H9 (cell line): Measurements from ENCODE around the gene SMIM14. TPM values are rescaled to one million over a fixed set of nuclear protein-coding genes. Genes with fewer than 3 reads are reported as not detected.

Experiments used
- DNase-seq: peaks from one replicate; pipeline ENCODE4 v3.0.0-alpha.2; 2017
- H2AFZ ChIP-seq: one replicate; pipeline ENCODE4 v1.6.1; 2013; ENCODE audit warnings: mild to moderate bottlenecking, low read length, control low read depth, moderate library complexity
- H2AK5ac ChIP-seq: 2 replicates; pipeline ENCODE4 v1.6.1; 2013; ENCODE audit warnings: low read length, control low read depth, mixed read lengths; ENCODE audit not compliant: insufficient read length
- H2BK120ac ChIP-seq: one replicate; pipeline ENCODE4 v1.6.1; 2013; ENCODE audit warnings: low read depth, mild to moderate bottlenecking, low read length, control low read depth, inconsistent platforms; ENCODE audit not compliant: poor library complexity, severe bottlenecking
- H2BK12ac ChIP-seq: 2 replicates; pipeline ENCODE4 v1.6.1; 2013; ENCODE audit warnings: low read length, control low read depth, mixed read lengths, low read depth; ENCODE audit not compliant: insufficient read length
- H2BK15ac ChIP-seq: 2 replicates; pipeline ENCODE4 v1.6.1; 2013; ENCODE audit warnings: low read depth, low read length, control low read depth
- H2BK20ac ChIP-seq: one replicate; pipeline ENCODE4 v1.6.1; 2013; ENCODE audit warnings: low read depth, mild to moderate bottlenecking, low read length, control low read depth, inconsistent platforms; ENCODE audit not compliant: poor library complexity, severe bottlenecking
- H2BK5ac ChIP-seq: 2 replicates; pipeline ENCODE4 v1.6.1; 2013; ENCODE audit warnings: low read length, control low read depth, mixed read lengths; ENCODE audit not compliant: insufficient read length
- H3K14ac ChIP-seq: 2 replicates; pipeline ENCODE4 v1.6.1; 2013; ENCODE audit warnings: low read length, control low read depth; ENCODE audit not compliant: insufficient read depth
- H3K18ac ChIP-seq: 2 replicates; pipeline ENCODE4 v1.6.1; 2013; ENCODE audit warnings: low read depth, mild to moderate bottlenecking, mixed read lengths, low read length, control low read depth; ENCODE audit not compliant: insufficient read length
- H3K23ac ChIP-seq: 2 replicates; pipeline ENCODE4 v1.6.1; 2013; ENCODE audit warnings: low read length, control low read depth, mixed read lengths, low read depth; ENCODE audit not compliant: insufficient read length
- H3K23me2 ChIP-seq: 2 replicates; pipeline ENCODE4 v1.6.1; 2013; ENCODE audit warnings: low read depth, mild to moderate bottlenecking, mixed read lengths, low read length, control low read depth; ENCODE audit not compliant: insufficient read length, poor library complexity, severe bottlenecking
- H3K27ac ChIP-seq: 2 replicates; pipeline ENCODE4 v1.5.1; 2013; ENCODE audit warnings: low read length, control low read depth, mixed read lengths, low read depth; ENCODE audit not compliant: insufficient read length
- H3K27me3 ChIP-seq: 2 replicates; pipeline ENCODE4 v1.6.1; 2013; ENCODE audit warnings: low read length, control low read depth, inconsistent platforms; ENCODE audit not compliant: insufficient read depth
- H3K4ac ChIP-seq: 2 replicates; pipeline ENCODE4 v1.6.1; 2013; ENCODE audit warnings: low read depth, mild to moderate bottlenecking, control low read depth, inconsistent platforms, low read length, moderate library complexity
- H3K4me1 ChIP-seq: 2 replicates; pipeline ENCODE4 v1.6.1; 2013; ENCODE audit warnings: low read length, control low read depth, inconsistent platforms; ENCODE audit not compliant: insufficient read depth
- H3K4me2 ChIP-seq: 2 replicates; pipeline ENCODE4 v1.6.1; 2013; ENCODE audit warnings: low read length, control low read depth, mixed read lengths; ENCODE audit not compliant: insufficient read length, insufficient read depth
- H3K56ac ChIP-seq: 2 replicates; pipeline ENCODE4 v1.6.1; 2013; ENCODE audit warnings: low read depth, mild to moderate bottlenecking, mixed read lengths, low read length, control low read depth; ENCODE audit not compliant: insufficient read length
- H3K79me1 ChIP-seq: 2 replicates; pipeline ENCODE4 v1.6.1; 2013; ENCODE audit warnings: low read depth, mild to moderate bottlenecking, moderate library complexity, low read length, control low read depth, inconsistent platforms; ENCODE audit not compliant: insufficient read depth, poor library complexity, severe bottlenecking
- H3K79me2 ChIP-seq: 2 replicates; pipeline ENCODE4 v1.6.1; 2013; ENCODE audit warnings: low read length, control low read depth, inconsistent platforms; ENCODE audit not compliant: insufficient read depth
- H3K9ac ChIP-seq: 2 replicates; pipeline ENCODE4 v1.6.1; 2013; ENCODE audit warnings: low read length, control low read depth, mixed read lengths; ENCODE audit not compliant: insufficient read length; ENCODE audit errors: extremely low read depth
- H3K9me3 ChIP-seq: one replicate; pipeline ENCODE4 v1.6.1; 2013; ENCODE audit warnings: low read depth, low read length, inconsistent platforms; ENCODE audit not compliant: control insufficient read depth
- H3T11ph ChIP-seq: one replicate; pipeline ENCODE4 v1.6.1; 2013; ENCODE audit warnings: mild to moderate bottlenecking, low read length, control low read depth, inconsistent platforms
- H4K20me1 ChIP-seq: one replicate; pipeline ENCODE4 v1.6.1; 2013; ENCODE audit not compliant: control insufficient read depth, insufficient read length, insufficient read depth
- H4K5ac ChIP-seq: 2 replicates; pipeline ENCODE4 v1.6.1; 2013; ENCODE audit warnings: low read depth, mild to moderate bottlenecking, mixed read lengths, low read length, control low read depth; ENCODE audit not compliant: insufficient read length
- H4K8ac ChIP-seq: replicated peaks from 2 replicates; pipeline ENCODE4 v1.6.1; 2013; ENCODE audit warnings: low read length, control low read depth, mixed read lengths, low read depth; ENCODE audit not compliant: insufficient read length
- H4K91ac ChIP-seq: 2 replicates; pipeline ENCODE4 v1.6.1; 2013; ENCODE audit warnings: low read depth, mild to moderate bottlenecking, moderate library complexity, mixed read lengths, low read length, control low read depth; ENCODE audit not compliant: insufficient read length
- H3K27ac Mint-ChIP-seq, 3 experiments: 2 replicates in 2 of 3; 3 replicates in 1 of 3; pipeline ENCODE4 v1.8.0; 2020 to 2021; ENCODE audit warnings: mixed read lengths in 3 of 3, mild to moderate bottlenecking in 1 of 3, moderate library complexity in 1 of 3
- H3K27me3 Mint-ChIP-seq: 2 replicates; pipeline ENCODE4 v1.8.0; 2021; ENCODE audit warnings: low read depth, mild to moderate bottlenecking, moderate library complexity, mixed read lengths
- H3K36me3 Mint-ChIP-seq, 3 experiments: 2 replicates in 2 of 3; 3 replicates in 1 of 3; pipeline ENCODE4 v1.8.0; 2020 to 2021; ENCODE audit warnings: low read depth in 3 of 3, mixed read lengths in 3 of 3; ENCODE audit not compliant: insufficient read depth in 1 of 3
- H3K4me1 Mint-ChIP-seq, 2 experiments: 2 replicates each; pipeline ENCODE4 v1.8.0; 2020; ENCODE audit warnings: mixed read lengths in 2 of 2
- H3K4me3 Mint-ChIP-seq, 2 experiments: 2 replicates in 1 of 2; 3 replicates in 1 of 2; pipeline ENCODE4 v1.8.0; 2020 to 2021; ENCODE audit warnings: mild to moderate bottlenecking in 2 of 2, mixed read lengths in 2 of 2, moderate library complexity in 1 of 2
- H3K9me3 Mint-ChIP-seq, 2 experiments: 2 replicates in 1 of 2; 3 replicates in 1 of 2; pipeline ENCODE4 v1.8.0; 2020; ENCODE audit warnings: mild to moderate bottlenecking in 2 of 2, mixed read lengths in 2 of 2, moderate library complexity in 1 of 2
- WGBS: extraction: QIAGEN DNeasy Blood & Tissue Kit; methylation state at CpG from one replicate; pipeline ENCODE4 v1.1.7; 2013; ENCODE audit warnings: missing lambda C conversion rate, low lambda C conversion rate, mixed read lengths; ENCODE audit not compliant: insufficient read length; ENCODE audit errors: extremely low coverage; 5-methylcytosine and 5-hydroxymethylcytosine counted together
- total RNA-seq: library from RNA; stranded (reverse); gene quantifications from 2 replicates; pipeline ENCODE4 v1.2.1, GENCODE V29; 2021
- TF ChIP-seq, protein P1 (sequence below): fragments of 200-600 bp; sonication (generic); conservative IDR thresholded peaks from 3 replicates; pipeline ENCODE4 v1.8.0; 2021; ENCODE audit warnings: antibody characterized with exemption, mild to moderate bottlenecking

Gene SMIM14
- total RNA-seq, 1 experiment from 2014 or later, result 19.4 TPM

DNA sequence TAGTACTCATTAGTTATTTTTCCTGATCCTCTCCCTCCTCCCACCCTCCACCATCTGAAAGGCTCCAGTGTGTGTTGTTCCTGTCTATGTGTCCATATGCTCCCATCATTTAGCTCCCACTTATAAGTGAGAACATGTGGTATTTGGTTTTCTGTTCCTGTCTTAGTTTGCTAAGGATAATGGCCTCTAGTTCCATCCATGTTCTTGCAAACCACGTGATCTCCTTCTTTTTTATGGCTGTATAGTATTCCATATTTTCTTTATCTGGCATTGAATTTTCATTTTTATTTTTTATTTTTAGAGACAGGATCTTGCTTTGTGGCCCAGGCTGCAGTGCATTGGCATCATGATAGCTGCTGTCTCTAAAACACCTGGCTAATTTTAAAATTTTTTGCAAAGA lies 47.3 kb upstream of the SMIM14 start:
- no peak overlapping the region for H2BK12ac ChIP-seq
- no peaks in the 10 kb centered on the region for H3K36me3 Mint-ChIP-seq

More for the DNA sequence above, 47.3 kb upstream of the SMIM14 start:
- DNase-seq, result no peak
- H2BK20ac ChIP-seq, result no peak overlapping the region
- no peak overlapping the region for H2AFZ ChIP-seq
- no peak overlapping the region for H3K56ac ChIP-seq
- no peak overlapping the region for H3K27ac ChIP-seq
- peaks cover 2 to 3% of the 10 kb centered on the region in 2 experiments; a peak in 3 of 4 replicates for H3K4me1 Mint-ChIP-seq
- no peak overlapping the region for H3K14ac ChIP-seq
- no peak overlapping the region for H2AK5ac ChIP-seq
- no peaks in the 10 kb centered on the region for H3K9me3 ChIP-seq
- H3K23ac ChIP-seq, result no peak overlapping the region
- no CpG with 5 or more reads among the region's 1 CpG for WGBS
- H2BK15ac ChIP-seq, result no peak overlapping the region
- H3K27me3 Mint-ChIP-seq, result no peaks in the 10 kb centered on the region; the same call in 1 of the 2 replicates
- H3T11ph ChIP-seq, result no peak overlapping the region
- H4K20me1 ChIP-seq, result no peaks in the 10 kb centered on the region
- H2BK5ac ChIP-seq, result no peak overlapping the region
- H3K4ac ChIP-seq, result no peak overlapping the region
- H2BK120ac ChIP-seq, result no peak overlapping the region
- no peak overlapping the region for H4K8ac ChIP-seq
- H3K9me3 Mint-ChIP-seq, result no peaks in the 10 kb centered on the region; a peak in 1 of 5 replicates
- no peak overlapping the region for H3K9ac ChIP-seq
- no peaks in the 10 kb centered on the region for H3K23me2 ChIP-seq
- H3K79me2 ChIP-seq, result no peaks in the 10 kb centered on the region
- no peak overlapping the region for H3K4me3 Mint-ChIP-seq
- H3K27me3 ChIP-seq, result no peaks in the 10 kb centered on the region
- TF ChIP-seq, protein P1, sequence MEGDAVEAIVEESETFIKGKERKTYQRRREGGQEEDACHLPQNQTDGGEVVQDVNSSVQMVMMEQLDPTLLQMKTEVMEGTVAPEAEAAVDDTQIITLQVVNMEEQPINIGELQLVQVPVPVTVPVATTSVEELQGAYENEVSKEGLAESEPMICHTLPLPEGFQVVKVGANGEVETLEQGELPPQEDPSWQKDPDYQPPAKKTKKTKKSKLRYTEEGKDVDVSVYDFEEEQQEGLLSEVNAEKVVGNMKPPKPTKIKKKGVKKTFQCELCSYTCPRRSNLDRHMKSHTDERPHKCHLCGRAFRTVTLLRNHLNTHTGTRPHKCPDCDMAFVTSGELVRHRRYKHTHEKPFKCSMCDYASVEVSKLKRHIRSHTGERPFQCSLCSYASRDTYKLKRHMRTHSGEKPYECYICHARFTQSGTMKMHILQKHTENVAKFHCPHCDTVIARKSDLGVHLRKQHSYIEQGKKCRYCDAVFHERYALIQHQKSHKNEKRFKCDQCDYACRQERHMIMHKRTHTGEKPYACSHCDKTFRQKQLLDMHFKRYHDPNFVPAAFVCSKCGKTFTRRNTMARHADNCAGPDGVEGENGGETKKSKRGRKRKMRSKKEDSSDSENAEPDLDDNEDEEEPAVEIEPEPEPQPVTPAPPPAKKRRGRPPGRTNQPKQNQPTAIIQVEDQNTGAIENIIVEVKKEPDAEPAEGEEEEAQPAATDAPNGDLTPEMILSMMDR, result no peak
- H3K27ac Mint-ChIP-seq, result no peak overlapping the region
- H3K18ac ChIP-seq, result no peak overlapping the region
- H3K4me2 ChIP-seq, result no peak overlapping the region
- H4K91ac ChIP-seq, result no peak overlapping the region
- no peaks in the 10 kb centered on the region for H3K79me1 ChIP-seq
- no peak overlapping the region for H4K5ac ChIP-seq
- H3K4me1 ChIP-seq, result no peaks in the 10 kb centered on the region
